ENCODE results near the gene RPRD1B. TPM values are rescaled to one million over a fixed set of nuclear protein-coding genes. Genes with fewer than 3 reads are reported as not detected.
A peak's percentile ranks its signal among the peaks of the same experiment; 100 is the strongest.

RPRD1B gene
- total RNA-seq, 1 experiment from 2014 or later, result 22.9 TPM

DNA sequence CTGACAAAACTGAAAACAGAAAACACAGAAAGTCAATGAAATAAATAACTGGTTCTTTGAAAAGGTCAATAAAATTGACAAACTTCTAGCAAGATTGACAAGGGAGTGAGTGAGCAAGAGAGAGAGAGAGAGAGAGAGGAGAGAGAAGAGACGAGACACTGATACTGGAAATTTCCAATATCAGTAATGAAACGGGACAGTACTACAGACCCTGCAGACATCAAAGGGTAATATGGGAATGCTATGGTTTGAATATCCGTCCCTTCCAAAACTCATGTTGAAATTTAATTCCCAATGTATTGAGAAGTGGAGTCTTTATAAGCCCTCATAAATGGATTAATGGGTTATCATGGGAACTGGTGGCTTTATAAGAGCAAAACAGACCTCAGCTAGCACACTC is 4.1 kb upstream of the RPRD1B start:
- in situ Hi-C loops (cut with HindIII; ENCODE audit: low pct_unique_long_range_greater_than_20kb, low sequenced_read_pairs), result no loop called here
- no peak for DNase-seq (ENCODE audit: low read depth)

DNA sequence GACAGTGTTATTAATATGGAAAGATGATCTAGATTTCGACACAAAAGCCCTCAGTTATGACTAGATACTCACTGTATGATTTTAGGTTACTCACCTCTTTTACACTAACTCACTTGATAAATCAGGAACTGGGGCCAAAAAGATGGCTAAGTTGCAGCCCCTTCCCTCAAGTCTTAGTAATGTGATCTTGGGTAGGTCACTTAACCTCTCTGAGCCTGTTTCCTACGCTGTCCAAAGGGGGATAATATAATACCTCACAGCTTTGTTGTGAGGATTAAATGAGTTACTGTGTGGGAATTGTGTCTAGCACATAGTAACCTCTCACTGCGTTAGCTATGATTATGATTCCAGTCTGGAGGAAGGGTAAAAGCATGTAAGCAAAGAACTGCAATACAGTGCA is 1.6 kb upstream of the RPRD1B start:
- in situ Hi-C loops (cut with HindIII; ENCODE audit: low pct_unique_long_range_greater_than_20kb, low sequenced_read_pairs), result no loop called here
- no peak for DNase-seq (ENCODE audit: low read depth)

GRCh38 chr20:38032585-38033329 is 789 bp upstream of the RPRD1B start:
- in situ Hi-C loops (cut with HindIII; ENCODE audit: low pct_unique_long_range_greater_than_20kb, low sequenced_read_pairs), result no loop called here
- no peak for DNase-seq (ENCODE audit: low read depth)

- DNase-seq (ENCODE audit: low read depth), result peak; percentile 18
- in situ Hi-C loops (cut with HindIII; ENCODE audit: low pct_unique_long_range_greater_than_20kb, low sequenced_read_pairs), result no loop called here
Measured at GRCh38 chr20:38034108-38034649, 633 bp downstream of the RPRD1B start.

DNA sequence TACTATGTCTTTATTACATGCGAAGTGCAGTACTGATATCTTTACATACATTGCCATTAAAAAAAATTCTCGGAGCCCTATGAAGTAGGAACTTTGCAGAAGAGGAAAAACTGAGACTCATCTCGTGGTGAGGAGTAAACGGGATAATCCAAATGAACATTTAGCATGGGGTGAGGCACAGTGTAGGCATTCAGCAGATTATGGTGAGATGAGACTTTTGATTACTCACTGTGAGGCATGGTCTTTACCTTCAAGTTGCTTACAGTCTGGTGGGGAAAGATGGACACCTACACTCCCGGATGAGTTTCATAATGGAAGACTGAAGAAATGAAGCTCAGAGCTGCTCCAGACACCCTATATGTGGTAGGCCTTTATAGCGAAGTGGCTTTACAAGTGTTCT is 1.4 kb downstream of the RPRD1B start:
- no peak for DNase-seq (ENCODE audit: low read depth)
- in situ Hi-C loops (cut with HindIII; ENCODE audit: low pct_unique_long_range_greater_than_20kb, low sequenced_read_pairs), result no loop called here

GRCh38 chr20:38036366-38036765 is 2.8 kb downstream of the RPRD1B start:
- in situ Hi-C loops (cut with HindIII; ENCODE audit: low pct_unique_long_range_greater_than_20kb, low sequenced_read_pairs), result no loop called here
- no peak for DNase-seq (ENCODE audit: low read depth)

DNA sequence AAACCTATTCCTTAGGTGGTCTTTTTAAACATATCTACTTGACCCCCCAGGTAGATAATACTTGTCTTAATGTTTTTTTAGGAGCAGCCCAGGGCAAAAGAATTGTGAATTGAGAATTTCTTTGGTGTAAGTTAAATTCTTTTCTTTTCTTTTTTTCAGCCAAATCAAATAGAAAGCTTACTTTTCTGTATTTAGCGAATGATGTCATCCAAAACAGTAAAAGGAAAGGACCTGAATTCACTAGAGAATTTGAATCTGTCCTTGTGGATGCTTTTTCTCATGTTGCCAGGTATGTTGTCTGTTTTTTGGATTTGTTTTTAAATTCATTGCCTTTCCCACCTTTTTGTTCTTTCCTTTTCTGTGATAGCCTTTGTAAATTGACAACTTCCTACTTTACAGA is 6.7 kb downstream of the RPRD1B start:
- no peak for DNase-seq (ENCODE audit: low read depth)
- in situ Hi-C loops (cut with HindIII; ENCODE audit: low pct_unique_long_range_greater_than_20kb, low sequenced_read_pairs), result no loop called here

DNA sequence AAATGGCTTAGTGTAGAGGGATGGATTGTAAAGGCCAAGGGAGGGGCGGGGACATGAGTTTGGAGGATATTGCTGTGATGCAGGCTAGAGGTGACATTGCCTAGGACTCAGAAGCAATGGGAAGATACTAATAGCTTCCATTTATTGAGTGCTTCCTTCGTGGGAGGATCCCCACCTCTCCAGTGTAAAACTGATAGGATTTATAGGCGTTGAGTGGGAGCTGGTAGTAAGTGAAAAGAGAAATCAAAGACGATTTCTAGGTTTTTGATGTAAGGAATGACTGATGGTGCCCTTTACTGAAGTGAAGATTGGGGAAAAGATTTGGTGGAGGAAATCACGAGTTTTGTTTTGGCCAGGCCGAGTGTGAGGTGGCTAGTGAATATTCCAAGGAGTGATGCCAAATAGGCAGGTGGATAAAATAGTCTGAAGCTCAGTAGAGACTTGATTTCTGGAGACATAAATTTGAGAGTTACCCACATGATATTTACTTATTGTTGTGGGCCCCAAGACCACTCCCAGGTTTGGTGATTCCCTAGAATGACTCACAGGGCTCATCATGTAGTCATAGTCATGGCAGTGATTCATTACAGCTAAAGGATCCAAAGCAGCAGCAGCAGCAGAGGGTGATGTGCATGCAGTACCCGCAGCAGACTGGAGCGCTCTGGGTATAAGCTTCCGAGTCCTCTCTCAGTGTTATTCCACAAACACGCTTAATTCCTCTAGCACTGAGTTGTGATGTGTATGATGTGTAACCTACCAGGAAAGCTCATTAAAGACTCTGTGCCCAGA is 10.2 kb downstream of the RPRD1B start:
- in situ Hi-C loops (cut with HindIII; ENCODE audit: low pct_unique_long_range_greater_than_20kb, low sequenced_read_pairs), result no loop called here
- peak; percentile 75 for DNase-seq (ENCODE audit: low read depth)

DNA sequence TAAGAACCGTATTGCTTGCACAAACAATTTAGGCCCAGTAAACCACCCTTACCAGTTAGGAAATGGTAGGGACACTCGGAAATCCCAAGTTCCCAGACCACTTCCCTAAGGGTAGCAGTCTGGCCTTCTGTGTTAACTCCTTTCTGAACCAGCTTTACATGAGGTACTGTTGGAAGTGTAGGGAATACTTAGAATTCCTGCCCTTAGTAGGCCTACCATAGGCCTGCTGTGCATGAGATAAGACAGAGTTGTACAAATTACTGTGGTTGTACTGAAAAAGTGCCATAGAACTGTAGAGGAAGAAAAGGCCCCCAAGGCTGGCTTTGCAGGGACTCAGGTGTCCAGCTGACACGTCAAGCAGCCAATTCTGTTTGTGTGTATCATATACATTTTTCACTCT is 11.1 kb downstream of the RPRD1B start:
- in situ Hi-C loops (cut with HindIII; ENCODE audit: low pct_unique_long_range_greater_than_20kb, low sequenced_read_pairs), result no loop called here
- no peak for DNase-seq (ENCODE audit: low read depth)

- in situ Hi-C loops (cut with HindIII; ENCODE audit: low pct_unique_long_range_greater_than_20kb, low sequenced_read_pairs), result no loop called here
- DNase-seq (ENCODE audit: low read depth), result no peak
Measured at GRCh38 chr20:38046572-38046971, 13.0 kb downstream of the RPRD1B start.

DNA sequence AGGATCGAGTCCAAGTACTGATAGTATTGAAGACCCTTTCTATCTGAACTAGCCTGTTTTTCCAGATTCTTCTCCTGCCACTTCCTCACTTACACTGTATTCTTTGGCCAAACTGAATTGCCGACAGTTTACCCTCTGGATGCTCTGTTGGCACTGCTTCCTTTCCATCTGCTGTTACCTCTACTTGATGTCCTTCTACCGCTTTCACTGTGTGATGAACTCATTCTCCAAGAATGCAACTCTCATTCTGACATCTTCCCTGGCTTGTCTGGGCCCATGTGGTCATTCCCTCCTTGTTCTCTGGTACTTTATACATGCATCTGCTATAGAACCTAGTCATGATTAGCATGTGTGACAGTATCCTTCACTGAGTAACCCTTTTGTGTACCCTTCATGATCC is 16.3 kb downstream of the RPRD1B start:
- DNase-seq (ENCODE audit: low read depth), result peak; percentile 46
- in situ Hi-C loops (cut with HindIII; ENCODE audit: low pct_unique_long_range_greater_than_20kb, low sequenced_read_pairs), result no loop called here

- DNase-seq (ENCODE audit: low read depth), result no peak
- in situ Hi-C loops (cut with HindIII; ENCODE audit: low pct_unique_long_range_greater_than_20kb, low sequenced_read_pairs), result no loop called here
Measured at GRCh38 chr20:38050686-38051085, 17.1 kb downstream of the RPRD1B start.

DNA sequence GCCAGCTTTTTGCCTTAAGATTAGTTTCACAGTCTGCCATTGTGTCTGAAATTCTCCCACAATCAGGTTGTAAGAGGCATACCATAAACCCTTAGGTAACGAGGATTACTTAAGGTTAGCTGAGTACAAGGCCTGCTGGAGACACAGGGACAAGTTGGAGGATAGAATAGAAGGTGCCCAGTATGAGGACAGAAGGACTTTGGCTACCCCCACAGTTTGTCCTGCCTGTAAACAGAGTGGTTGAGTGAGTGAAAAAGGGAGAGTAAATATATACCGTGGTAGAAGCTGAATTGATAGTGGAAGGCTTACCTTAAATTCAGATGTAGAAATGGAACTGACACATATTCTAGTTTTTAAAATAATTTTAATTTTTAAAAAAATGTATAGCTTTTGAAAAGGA is 19.3 kb downstream of the RPRD1B start:
- DNase-seq (ENCODE audit: low read depth), result no peak
- in situ Hi-C loops (cut with HindIII; ENCODE audit: low pct_unique_long_range_greater_than_20kb, low sequenced_read_pairs), result no loop called here

- DNase-seq (ENCODE audit: low read depth), result no peak
- in situ Hi-C loops (cut with HindIII; ENCODE audit: low pct_unique_long_range_greater_than_20kb, low sequenced_read_pairs), result no loop called here
Measured at GRCh38 chr20:38054647-38055046, 21.1 kb downstream of the RPRD1B start.

DNA sequence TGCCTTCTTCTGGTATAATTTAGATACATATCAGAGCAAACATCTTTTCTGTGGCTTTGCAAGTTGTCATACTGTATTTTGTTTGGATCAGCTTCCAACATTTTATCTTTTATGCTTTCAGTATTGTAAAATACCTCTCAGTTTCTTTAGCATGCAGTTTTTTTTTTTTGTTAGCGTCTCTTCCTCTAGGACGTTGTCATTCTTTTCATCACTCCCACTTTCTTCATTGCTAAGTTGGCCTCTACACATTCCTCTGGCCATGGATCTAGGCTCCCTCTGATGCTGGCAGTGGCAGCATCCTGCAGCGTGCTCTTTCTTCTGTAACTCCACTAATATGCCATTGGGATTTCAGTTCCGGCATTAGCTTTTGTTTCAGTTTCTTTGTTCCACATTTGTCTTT is 21.7 kb downstream of the RPRD1B start:
- no peak for DNase-seq (ENCODE audit: low read depth)
- in situ Hi-C loops (cut with HindIII; ENCODE audit: low pct_unique_long_range_greater_than_20kb, low sequenced_read_pairs), result no loop called here

DNA sequence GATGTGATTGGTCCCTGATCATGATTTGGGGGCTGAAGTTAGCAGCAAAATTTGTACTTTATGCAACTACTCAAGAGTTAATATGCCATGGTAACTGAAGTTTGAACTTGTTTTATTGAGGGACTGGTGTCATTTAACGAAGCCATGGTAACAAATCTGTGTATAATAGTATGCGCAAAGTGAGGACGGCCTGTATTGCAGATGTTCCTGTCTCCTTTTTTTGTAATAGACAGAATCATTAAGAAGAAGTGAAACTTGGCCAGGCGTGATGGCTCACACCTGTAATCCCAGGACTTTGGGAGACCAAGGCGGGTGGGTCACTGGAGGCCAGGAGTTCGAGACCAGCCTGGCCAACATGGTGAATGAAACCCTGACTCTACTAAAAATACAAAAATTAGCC is 22.3 kb downstream of the RPRD1B start:
- in situ Hi-C loops (cut with HindIII; ENCODE audit: low pct_unique_long_range_greater_than_20kb, low sequenced_read_pairs), result no loop called here
- DNase-seq (ENCODE audit: low read depth), result no peak

DNA sequence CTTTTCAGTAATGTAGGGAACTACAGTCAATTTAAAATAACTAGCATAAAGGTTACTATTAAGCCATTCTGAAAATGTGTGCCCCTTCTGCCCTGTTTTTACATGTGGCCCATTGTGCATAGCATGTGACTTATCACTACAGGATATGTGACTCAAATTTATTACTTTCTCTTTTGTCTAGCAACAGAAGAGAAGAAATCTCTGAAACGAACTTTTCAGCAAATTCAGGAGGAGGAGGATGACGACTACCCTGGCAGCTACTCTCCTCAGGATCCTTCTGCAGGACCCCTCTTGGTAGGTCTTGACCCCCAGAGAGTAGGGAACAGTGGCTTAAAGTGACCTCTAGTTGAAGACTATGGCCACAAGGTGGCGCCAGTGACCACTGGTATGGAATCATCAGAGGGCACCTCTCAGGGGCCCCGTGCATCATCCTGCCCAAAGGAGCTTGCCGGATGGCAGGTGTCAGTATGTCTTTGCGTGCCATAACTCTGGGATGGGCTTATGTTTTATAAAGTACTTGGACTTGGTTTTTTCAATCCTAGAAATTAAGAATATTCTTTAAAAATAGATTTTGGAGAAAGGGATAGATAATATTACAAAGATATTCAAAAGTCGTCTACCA is 23.9 kb downstream of the RPRD1B start:
- in situ Hi-C loops (cut with HindIII; ENCODE audit: low pct_unique_long_range_greater_than_20kb, low sequenced_read_pairs), result no loop called here
- peak; percentile 67 for DNase-seq (ENCODE audit: low read depth)

DNA sequence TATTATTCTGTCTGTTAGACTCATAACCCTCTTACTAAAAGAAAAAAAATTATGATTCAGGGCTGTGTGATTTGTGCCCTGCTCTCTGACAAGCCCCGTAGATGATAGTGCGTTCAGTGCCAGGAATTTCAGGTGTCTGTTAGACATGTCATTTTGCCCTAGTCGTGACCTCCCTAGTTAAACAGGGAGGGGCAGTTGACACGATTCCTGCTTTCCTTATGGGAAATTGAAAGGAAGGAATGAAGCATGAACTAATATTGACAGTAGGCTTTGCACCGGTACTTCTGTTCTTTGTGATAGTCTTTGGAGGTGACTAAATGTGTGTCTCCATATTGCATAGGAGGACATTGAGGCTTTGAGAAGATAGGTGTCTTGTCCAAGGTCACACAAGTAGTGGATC is 26.3 kb downstream of the RPRD1B start:
- in situ Hi-C loops (cut with HindIII; ENCODE audit: low pct_unique_long_range_greater_than_20kb, low sequenced_read_pairs), result no loop called here
- no peak for DNase-seq (ENCODE audit: low read depth)

DNA sequence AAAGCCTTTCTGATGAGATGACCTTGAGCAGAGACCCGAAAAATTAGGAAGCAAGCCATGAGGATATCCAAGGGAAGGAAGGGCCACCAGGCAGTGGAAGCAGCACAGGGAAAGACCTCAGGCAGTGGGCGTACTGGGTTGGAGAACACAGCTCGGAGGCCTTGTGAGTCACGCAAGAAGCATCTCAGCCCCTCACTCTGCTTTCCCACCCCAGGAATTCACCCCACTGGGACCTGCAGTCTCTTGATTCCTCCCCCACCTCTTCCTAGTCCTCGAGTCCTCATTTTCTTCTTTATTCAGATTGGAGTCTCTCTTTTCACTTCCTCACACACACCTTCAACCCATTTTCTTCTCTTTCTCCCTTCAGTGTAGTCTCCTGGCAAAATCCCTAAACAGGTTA is 27.0 kb downstream of the RPRD1B start:
- in situ Hi-C loops (cut with HindIII; ENCODE audit: low pct_unique_long_range_greater_than_20kb, low sequenced_read_pairs), result no loop called here
- DNase-seq (ENCODE audit: low read depth), result no peak

Data from Caki2 (cell line).